Measurements from ENCODE around the gene PLB1.

The PLB1 gene

DNA sequence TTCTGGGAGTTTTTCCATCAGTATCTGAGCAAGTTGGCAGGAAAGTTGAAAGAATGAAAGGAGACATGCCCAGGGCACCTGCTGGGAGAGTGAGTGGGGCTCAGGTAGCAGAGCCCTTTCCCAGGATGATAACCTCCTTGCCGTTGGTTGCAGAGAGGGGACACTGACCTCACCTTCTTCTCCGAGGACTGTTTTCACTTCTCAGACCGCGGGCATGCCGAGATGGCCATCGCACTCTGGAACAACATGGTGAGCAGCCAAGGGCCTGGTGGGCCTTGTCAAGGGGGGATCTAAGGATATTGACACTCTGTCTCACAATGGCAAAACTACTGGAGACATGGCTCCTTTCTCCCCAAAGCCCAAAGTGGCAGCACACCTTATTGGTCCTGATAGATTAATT lies 136.9 kb downstream of the PLB1 start:
- no peak for DNase-seq

DNA sequence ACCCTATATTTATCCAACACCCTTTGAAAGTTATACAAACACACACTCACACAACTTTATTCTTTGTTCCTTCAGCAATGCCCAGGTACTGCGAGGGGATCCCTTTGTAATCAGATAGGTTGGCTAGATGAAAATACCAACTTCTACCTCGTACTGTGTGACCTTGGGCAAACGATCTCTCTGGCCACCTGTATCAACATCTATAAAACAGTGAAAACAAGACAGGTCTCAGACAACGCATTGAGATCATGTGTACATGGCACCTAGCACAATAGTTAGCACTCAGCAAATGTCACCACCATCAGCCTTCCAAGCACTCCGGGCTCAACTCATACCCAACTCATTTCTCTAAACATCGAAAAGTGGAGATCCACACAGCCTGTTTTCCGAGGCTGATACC lies 137.3 kb downstream of the PLB1 start:
- no peak for DNase-seq

DNA sequence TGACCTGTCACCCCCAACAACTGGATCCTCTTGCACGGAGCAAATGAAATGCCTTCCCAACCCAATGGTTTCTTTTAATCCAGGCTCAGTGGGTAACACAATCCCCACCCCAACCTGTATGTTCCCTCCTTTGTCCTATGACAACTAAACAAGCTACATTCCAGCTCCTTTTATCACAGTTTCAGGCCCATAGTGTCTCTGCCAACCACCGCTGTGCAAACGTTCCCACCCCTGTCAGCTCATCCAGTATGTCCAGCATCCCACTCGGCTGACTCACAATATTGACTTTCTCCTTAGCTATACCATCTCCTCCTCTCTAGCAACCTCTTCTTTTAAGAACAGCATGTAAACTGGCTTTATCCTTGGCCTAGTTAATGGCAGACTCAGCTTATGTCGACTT lies 137.9 kb downstream of the PLB1 start:
- no peak for DNase-seq

DNA sequence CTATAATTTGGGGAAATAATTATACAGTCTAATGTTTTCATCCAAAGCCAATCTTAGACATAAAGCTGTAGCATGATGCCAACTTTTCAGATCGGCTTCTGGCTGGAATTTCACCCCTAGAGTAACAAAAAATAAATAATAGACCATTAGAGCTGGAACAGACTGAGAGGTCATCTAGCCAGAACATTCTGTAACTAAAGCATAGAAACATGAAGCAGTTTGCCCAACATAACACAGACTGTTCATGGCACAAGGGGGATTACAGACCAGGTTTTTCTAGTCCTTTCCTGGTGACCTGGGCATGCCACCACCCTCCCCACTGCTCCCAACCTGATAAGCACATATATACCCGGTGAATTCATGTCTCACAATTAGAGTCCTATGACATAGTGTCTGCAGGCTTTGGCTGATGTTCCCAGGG lies 139.3 kb downstream of the PLB1 start:
- no peak for DNase-seq

DNA sequence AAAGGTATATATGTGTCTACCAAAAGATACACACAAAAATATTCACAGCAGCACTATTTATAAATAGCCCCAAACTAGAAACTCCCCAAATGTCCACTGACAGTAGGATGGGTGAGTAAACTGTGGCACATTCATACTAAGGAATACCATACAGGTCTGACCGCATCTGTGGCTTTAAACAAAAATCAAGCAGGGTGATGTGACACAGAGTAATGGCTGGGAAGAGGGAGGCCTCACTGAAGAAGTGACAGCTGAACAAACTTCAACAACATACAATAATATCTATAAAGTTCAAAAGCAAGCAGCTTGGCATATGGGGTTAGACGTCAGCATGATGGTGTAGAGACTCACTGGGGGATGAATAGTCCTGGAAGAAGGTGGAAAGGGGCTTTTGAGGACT lies 140.6 kb downstream of the PLB1 start:
- DNase-seq = no peak

DNA sequence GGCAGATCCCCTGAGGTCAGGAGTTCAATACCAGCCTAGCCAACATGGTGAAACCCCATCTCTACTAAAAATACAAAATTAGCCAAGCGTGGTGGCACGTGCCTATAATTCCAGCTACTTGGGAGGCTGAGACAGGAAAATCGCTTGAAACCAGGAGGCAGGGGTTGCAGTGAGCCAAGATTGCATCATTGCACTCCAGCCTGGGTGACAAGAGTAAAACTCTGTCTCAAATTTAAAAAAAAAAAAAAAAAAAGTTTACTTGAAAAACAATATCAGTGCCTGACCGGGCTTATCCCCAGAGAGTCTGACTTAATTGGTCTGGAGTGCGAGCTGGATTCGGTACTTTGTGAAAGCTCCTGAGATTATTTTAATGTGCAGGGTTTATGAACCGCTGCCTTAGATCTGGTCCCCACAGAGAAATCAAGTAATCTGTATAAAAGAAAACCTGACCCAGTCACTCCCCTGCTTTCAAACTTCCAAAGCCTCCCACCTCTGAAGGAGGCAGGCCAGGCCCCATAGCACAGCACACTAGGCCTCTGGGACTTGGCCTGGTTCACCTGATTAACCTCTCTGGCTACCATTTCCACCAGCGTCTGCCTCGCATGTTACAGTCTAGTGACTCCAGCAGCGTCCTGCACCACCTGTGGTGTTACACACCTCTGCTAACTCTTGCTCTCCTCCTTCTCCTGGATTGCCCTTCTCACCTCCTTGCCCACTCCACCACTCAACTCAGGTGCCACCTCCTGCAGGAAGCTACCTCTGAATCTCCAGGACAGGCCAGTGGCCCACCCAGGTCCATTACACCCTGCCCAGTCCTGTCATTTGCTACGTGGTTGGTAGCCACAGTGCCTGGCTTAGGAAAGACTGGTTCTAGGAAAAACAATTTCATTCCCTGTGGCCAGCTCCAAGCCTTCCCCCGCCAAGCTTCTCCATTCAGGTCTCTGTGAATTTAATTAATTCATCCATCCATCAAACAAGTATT lies 141.5 kb downstream of the PLB1 start:
- DNase-seq = no peak

DNA sequence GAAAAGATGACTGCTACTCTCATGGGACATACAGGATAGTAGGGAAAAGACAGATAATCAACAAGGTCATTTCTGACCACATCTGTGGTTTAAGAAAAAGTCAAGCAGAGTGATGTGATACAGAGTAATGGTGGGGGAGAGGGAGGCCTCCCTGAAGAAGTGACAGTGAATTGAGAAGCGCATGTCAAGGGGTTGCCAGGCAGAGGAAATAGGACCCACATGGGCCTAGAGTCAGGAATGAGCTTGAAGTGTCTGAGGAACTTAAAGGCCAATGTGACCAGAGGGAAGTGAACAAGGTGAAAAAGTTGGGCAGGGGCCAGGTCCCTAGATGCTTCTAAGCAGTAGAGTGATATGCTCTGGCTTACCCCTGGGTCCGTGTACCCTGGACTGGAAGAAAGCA lies 142.2 kb downstream of the PLB1 start:
- DNase-seq = no peak

DNA sequence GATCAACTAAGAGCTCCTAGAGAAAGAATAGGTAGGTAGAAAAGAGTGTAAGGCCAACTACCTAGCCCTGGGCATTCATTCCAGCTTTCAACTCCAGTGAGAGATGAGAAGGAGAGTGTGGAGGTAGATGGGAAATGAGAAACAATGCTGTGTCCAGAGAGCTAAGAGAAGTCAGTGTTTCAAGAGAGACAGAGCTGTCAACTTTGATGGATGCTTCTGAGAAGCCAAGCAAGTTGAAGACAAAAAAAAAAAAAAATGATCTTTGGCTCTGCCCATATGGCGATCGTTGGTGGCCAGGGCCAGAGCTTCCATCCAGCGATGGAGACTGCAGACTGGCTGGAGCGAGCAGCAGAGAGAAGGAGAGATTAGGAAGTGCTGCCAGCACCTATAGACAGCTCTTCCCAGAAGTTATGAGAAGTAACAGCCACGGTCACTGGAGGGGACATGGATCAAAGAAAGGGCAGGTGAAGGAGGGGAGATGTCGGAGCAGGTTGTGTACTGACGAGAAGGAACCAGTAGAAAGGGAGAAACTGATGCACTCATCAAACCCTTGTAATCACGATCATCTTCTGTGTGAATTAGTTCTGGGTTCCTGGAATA lies 143.3 kb downstream of the PLB1 start:
- no peak for DNase-seq

DNA sequence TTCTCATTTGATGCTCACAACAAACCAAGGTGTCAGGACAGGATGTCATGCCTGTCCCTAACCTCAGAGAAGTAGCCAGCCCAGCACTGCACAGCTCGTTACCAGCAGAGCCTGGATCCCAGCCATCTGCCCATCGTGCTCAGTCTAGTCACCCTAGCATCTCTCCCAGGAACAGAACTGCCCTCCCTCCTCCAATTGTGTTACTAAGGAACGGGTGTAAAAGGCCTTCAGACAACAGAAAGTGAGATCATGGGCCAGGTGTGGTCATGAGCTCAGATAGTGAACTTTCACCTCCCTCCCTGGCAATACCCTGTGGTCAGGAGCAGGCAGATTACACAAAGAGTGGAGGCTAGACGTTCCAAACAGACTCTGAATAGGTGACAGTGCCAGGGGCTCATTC lies 144.0 kb downstream of the PLB1 start:
- DNase-seq = no peak

DNA sequence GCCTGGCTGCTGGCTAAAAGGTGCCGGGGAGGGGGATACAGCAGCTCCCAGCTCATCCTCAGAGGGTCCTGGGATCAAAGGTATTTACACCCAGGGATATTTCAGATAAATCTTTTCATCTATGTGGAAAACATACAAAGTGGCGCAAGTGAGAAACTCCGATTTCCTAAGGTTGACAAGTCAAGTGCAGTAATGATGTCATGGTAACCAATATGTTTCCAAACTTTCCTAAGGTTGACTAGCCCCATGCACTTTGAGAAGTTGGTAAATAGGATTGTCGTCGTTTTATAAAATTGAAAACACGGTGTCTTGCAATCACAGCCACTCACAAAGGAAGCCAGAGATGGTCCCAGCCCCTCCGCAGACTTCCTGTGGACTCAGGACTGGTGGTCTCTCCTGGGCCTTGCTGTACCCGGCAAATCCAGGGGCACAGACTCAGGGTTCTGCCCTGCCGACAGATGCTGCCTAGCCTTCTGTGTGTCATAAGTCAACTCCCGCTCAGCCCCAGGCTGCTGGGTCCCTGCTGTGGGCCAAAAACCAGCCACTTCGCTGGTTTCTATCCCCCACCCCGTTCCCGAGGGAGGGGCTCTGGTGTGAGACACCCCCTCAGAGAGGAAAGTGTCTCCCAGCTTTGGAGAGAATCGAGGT lies 144.5 kb downstream of the PLB1 start:
- DNase-seq = no peak

DNA sequence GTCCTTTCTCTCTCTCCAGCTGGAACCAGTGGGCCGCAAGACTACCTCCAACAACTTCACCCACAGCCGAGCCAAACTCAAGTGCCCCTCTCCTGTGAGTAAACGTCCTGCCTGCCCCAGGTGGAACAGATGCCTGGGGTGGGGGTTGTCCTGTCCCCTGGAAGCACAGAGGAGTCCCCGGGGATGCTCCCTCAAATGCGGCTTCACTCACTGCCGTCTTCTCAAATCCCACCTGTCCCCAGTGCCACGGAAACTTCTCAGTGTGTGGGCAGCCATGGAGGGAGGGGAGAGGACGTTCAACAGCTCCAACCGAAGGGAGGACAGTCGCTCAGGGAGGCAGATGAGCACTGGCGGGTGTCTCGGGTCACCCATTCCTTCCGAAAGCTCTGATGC lies 145.0 kb downstream of the PLB1 start:
- DNase-seq = no peak

DNA sequence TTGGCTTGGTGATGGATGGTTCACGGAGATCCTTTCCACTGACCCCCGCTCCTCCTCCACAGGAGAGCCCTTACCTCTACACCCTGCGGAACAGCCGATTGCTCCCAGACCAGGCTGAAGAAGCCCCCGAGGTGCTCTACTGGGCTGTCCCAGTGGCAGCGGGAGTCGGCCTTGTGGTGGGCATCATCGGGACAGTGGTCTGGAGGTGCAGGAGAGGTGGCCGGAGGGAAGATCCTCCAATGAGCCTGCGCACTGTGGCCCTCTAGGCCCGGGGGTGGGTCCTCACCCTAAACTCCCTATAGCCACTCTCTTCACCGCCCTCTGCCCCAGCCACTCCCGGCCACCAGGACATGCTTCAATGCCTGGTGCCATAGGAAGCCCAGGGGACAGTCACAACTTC lies 146.9 kb downstream of the PLB1 start:
- no peak for DNase-seq

DNA sequence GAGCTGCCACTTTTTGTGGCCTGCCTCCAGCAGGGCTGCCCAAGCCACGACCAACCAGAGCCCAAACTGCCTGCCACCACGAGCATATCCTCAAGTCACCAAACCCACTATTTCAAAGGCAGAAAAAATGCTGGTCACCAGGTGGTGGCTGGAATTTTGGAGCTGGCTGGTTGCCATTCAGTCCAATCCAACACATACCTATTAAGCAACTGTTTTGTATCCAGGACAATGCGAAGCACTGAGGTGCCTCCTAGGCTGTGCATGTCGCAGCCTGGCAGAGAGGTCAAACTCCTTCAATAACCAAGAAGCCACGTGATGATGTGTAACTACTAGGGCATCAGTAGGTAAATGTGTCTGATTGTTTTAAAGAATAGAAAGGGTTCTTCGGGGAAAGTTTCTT lies 147.5 kb downstream of the PLB1 start:
- DNase-seq = no peak

DNA sequence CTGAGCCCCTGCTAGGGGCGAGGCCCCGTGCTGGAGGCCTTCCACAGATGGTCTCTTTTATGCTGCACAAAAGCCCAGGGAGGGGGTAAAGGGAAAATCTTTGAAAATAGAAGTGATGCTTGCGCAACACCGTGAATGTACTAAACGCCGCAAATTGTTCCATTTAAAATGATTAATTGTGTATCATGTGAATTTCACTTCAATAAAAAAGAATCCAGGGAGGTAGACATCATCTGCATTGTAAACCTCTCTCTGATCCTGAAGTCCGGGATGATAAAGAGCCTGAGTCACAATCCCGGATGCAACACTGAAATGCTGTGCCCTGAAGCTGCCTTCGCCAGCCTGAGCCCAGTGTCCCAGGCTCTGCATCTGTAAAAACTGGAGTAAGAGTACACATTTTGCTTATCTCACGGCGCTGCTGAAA lies 148.1 kb downstream of the PLB1 start:
- no peak for DNase-seq

DNA sequence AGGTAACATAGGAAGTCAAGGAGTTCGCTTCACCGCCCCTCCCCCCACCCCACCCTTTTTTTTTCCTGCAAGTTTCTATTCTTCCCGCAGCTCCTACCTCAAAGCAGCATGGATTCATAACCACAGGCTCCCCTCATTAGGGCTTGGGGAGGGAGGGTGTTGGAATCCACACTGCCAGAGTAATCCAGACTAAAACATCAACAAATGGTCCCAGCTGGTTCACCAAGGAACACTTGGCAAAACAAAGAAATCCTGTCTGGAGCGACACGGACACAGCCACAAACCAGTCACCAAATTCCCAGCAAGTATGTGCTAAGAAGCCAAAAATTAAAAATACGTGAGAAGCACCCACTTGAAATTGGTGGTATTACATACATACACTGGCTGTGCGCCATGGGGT lies 148.9 kb downstream of the PLB1 start:
- DNase-seq = no peak

DNA sequence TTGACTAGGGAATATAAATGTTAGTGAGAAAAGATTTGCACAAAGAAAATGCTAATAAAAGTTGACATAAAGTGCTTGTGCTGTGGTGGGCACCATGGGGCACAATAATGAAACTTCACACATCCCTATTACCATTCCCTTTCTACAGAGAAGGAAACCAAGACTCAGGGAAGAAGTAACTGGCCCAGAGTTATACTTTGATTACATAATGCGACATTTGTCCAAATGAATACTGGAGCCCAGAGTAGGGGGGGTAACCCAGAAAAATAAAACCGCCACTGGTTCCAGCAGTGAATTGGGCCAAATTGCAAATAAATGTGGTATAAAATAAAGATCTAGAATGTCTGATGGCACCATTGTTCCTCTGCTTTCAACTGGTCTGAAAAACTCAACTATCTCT lies 149.7 kb downstream of the PLB1 start:
- no peak for DNase-seq

DNA sequence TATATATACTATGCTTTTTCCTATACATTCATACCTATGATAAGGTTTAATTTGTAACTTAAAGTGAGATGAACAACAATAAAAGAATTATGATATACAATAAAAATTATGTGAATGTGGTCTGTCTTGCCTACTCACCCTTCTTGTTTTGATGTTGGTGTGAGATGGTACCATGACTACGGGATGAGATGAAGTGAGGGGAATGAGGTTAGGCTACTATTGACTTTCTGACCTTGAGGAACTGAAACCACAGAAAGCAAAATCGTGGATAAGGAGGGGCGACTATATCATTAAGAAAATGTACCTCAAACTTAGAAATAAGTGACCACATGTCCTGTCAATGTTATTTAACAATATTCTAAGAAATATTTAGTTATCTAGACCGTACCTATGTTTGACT lies 151.8 kb downstream of the PLB1 start:
- no peak for DNase-seq

DNA sequence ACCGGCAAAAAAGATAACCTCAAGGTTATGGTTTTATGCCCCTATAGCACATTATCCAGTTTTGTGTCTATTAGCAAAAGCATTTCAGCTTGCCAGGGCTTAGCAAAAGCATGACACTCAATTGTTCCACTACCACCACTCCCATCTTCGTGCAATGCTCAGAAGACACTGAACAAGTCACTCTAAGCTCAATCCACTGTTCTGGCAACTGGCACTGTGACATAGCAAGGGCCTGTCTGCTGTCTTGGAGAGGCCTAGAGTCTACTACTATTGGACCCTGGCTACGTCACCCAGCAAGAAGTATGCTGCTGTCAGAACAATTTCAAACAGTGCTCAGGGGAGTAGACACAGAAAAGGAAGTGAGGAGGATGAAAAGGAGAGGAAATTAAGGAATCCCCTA lies 152.3 kb downstream of the PLB1 start:
- no peak for DNase-seq

DNA sequence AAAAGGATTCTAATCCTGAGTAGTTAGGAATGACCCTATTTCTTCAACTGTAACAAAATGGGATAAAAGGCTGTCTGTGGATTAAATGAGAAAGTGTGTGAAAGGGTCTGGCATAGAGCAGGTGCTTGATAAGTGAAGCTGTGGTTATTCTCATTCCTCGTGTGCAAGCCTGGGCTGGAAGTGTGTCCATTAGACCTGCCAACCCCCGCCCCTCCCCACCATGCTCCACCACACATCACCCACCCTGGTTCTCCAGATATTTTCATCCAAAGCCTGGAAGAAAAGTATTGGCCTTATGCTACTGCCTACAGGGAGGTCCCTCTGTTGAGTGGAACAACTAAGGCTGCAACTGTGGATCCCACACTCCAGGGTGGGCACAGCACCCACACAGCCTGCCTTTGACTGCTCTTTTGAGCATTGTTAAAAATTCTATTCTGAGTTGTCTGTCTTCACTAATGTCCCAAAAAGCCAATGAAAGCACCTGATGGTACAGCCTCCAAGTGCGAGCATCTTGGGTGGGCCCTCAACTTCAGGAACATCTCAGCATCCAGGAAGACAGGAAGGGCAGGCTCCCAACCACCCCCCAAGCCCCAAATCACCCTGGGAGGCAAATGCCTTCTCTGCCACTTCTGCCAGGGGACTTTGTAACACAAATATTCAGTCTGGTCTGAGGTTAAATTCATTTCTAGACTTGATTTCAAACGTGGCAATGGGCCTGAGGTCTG lies 153.0 kb downstream of the PLB1 start:
- DNase-seq = no peak

DNA sequence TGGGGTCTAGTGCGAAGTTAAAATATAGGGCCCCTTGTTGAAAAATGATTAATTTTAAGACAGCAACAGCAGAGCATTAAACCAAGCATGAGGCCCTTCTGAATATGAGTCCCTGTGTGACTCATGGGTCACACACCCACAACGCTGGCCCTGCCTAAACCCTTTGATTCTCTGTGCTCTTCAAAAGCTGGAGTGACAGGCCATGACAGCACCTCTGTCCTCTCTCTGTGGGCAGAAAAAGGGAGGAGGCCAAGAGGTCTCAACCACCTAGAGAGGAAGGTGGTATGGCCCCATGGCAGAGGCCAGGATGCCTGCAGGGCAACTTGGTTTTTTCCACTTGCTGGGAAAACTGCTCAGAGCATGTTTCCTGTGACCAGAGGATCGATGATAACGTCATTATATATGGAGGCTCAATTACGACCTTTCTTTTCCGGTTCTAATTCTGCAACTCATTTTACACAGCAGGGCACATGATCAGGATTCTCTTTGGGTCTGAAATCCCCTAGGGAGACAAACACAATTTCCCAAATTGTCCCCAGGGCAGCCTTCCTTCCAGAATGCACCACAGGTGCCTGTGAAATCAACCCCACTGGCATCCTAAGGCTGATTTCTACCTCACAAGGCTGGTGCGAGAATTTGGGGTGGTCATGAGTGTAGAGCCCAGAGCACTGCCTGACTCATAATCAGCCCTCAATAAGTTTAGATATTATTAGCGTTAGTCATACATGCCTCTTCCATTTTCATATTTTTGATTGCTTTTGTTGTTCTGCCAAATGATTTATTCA lies 153.8 kb downstream of the PLB1 start:
- DNase-seq = no peak

DNA sequence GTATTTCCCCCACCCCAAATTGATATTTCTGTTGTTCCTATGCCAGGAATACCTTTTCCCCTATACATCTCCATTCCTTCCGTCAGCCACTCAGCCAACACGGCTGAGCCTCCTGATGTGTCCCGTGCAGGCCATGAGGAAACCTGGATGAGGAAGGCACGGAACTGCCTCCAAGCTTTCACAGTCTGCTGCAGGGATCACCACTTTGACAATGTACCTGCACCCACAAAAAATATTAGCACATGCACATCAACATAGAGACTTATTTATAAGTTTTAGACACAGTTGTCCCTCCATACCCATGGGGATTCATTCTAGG lies 154.4 kb downstream of the PLB1 start:
- DNase-seq = no peak

DNA sequence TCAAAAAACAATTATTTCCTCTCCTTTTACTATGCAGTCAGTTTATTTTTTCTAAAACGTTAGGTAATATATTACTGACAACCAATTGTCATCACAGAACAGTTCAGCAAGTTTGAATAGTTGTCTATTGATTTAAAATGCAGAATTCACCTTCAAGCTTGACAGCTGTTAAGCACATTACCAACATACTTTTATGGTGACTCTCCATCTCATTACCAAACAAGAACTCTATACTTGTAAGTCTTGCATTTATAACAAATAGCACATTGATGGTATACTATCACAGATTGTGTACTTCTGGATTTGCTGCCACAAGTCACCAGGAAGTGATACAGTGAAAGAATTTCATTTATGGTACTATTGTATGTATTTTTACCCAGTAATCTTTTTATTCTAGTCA lies 156.4 kb downstream of the PLB1 start:
- DNase-seq = no peak

All from activated gamma-delta T cell (primary cell).